Measurements from ENCODE around the gene CATSPERD.

The CATSPERD gene

DNA sequence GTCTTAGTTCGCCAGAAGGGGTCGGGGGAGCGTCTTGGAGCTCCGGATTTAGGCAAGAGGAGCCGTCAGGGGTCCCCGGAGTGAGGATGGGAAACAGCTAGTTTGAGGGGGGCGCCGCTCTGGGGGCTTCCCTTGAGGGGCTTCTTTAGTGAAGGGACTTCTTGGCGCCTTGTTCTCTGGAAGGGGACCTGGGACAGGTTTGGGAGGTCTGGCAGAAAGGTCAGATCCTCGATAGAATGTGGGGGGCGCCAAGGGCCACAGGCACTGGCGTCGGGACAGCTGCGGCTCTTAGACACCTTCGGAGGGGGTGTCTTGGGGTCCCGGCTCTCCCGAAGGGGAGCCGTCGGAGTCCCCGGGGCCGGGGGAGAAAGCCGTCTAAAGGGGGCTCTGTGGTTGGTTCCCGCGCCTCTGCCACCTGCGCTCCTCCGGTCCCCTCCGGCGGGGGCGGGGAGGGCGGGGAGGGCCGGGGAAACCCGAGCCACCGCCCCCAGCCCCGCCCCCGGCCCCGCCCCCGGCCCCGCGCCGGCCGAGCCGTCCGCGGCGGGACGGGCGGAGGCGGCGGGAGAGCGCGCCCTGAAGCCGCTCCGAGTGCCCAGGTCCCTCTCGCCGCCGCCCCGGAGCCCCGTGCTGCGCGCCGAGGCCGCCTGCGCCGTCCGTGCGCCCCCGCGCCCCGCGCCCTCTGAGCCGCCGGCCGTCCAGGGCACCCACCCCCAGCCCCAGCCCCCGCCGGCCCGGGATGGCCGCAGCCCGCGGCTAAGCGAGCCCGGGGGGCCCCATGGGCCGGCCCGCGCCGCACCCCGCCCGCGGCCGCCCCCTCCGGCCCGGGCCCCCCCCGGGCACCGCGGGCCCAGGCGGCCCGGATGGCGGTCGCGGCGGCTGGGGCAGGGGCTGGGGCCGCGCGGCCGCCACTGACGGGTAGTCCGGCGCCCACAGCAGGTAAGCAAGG is 84.4 kb downstream of the CATSPERD start, which contains the start of gene NRTN:
Gene NRTN, plus strand, starts transcription at position 552 of the 946 bp plus-strand sequence. CDS start 19,099 bp downstream, outside the sequence.
- ATAC-seq (no peak), DNase-seq (peak; percentile 47)
- Mint-ChIP-seq H3K27me3 (peaks cover 33% of the 10 kb centered on the region), H3K9me3 (no peaks in the 10 kb centered on the region), H3K4me3 (peak within 1 kb of the TSS; percentile 59), H3K36me3 (ENCODE audit: low read depth) (no peaks in the 10 kb centered on the region), H3K4me1 (peaks cover 22% of the 10 kb centered on the region), H3K27ac (peak within 1 kb of the TSS; percentile 52)

DNA sequence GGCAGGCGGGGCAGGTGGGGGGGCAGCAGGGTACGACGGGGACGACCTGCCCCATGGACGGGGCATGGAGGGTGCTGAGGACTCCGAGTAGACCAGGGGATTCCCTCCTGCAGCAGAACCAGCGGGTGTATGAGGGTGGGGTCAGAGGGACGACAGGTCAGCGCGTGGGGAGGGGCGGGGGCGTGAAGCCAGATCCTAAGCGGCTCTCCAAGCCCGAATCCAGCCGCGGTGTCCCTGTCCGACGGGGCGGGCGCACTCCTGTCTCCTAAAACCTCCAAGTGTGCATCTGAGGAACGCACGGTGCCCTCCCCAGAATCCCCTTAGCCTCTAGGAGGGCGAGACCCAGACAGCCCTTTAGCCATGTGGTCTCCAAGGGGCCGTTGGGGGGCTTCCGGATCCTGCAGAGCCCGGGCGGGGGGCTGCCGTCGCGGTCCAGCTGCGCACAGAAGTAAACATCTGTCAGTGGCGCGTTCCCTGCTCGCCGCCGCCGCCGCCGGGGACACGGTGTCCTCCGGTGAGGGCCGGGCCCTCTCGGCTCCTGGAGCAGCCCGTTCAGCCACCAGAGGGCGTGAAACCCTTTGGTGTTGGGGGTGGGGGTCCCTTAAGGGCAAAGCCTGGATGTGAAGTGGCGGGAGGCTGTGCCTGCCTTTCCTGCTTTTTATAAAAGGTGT is 85.2 kb downstream of the CATSPERD start:
- Mint-ChIP-seq H3K36me3 (ENCODE audit: low read depth) (no peaks in the 10 kb centered on the region), H3K4me3 (peak overlapping the region; percentile 50), H3K4me1 (peaks cover 22% of the 10 kb centered on the region), H3K9me3 (no peaks in the 10 kb centered on the region), H3K27me3 (peaks cover 32% of the 10 kb centered on the region), H3K27ac (no peak overlapping the region)
- ATAC-seq (no peak), DNase-seq (peak; percentile 73)

DNA sequence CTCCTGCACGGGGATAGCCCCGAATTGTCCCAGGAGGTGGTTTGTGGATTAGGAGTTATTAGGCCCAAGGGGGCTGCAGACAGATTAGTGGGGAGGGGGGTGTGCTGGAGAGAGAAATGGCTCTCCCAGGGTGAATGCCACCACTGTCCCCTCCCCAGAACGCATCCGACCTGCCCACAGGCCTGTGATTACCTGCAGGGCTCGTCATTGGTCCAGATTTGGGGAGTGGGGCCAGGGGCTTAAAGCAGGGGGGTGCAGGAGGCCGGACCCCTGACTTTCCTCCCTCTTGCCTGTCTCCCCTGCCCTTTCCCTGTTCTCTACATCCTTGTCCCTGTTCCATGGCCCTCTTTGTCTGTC is 85.7 kb downstream of the CATSPERD start:
- Mint-ChIP-seq H3K9me3 (no peaks in the 10 kb centered on the region), H3K4me1 (peaks cover 22% of the 10 kb centered on the region), H3K36me3 (ENCODE audit: low read depth) (no peaks in the 10 kb centered on the region), H3K4me3 (no peak overlapping the region), H3K27me3 (peaks cover 27% of the 10 kb centered on the region), H3K27ac (no peak overlapping the region)
- no peak for ATAC-seq
- no peak for DNase-seq

DNA sequence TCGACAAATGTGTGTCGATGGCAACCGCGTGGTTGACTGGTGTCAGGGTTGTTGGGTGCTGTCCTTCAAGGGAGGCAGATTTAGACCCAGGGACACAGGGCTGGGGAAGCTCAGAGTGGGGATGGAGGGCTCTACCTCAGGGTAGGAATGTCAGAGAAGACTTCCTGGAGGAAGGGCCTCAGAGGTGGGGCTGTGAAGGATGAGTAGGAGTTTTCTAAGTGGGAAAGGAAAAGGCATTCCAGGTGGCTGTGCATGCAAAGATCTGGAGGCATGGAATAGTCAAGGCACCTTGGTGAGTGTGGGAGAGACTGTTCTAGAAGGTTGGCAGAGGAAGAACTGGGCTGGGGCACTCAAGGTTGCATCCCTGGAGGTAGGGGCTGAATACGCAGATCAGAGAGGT is 86.5 kb downstream of the CATSPERD start:
- peaks cover 20% of the 10 kb centered on the region for H3K4me1 Mint-ChIP-seq
- no peaks in the 10 kb centered on the region for H3K36me3 Mint-ChIP-seq (ENCODE audit: low read depth)
- H3K27ac Mint-ChIP-seq = no peak overlapping the region
- ATAC-seq (no peak), DNase-seq (no peak)
- peaks cover 22% of the 10 kb centered on the region for H3K27me3 Mint-ChIP-seq
- H3K9me3 Mint-ChIP-seq = no peaks in the 10 kb centered on the region
- H3K4me3 Mint-ChIP-seq = no peak overlapping the region

DNA sequence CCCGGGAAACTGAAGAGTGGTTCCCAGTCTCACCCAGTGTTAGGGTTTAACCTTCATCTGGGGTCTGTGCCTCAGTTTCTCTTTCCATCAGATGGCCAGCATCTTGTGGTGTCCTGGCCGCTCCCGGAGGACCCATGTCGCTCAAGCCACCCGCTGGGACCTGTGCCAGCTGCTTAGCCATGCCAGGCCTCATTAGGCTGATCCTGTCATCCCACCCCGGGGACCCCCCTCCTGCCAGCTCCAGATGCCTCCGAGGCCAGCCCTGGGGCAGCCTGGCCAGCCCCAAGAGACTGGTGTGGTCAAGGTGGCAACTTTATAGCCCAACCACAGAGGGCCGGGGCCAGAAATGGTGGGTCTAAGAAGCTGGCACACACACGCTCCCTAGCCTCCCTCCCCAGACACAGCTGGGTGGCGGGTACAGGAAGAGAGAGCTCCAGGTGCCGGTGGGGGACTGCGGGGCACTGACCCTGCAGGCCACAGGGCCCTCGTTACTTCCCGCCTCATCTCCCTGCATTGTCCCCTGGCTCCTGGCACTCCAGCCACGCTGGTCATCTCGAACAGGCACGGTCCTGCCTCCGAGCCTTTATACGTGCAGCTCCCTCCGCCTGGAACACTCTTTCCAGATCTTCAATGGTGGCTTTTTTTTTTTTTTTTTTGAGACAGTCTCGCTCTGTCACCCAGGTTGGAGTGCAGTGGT is 87.8 kb downstream of the CATSPERD start:
- Mint-ChIP-seq H3K4me3 (no peak overlapping the region), H3K9me3 (no peaks in the 10 kb centered on the region), H3K27me3 (peaks cover 15% of the 10 kb centered on the region), H3K36me3 (ENCODE audit: low read depth) (no peaks in the 10 kb centered on the region), H3K27ac (no peak overlapping the region), H3K4me1 (peaks cover 12% of the 10 kb centered on the region)
- DNase-seq (no peak), ATAC-seq (no peak)

DNA sequence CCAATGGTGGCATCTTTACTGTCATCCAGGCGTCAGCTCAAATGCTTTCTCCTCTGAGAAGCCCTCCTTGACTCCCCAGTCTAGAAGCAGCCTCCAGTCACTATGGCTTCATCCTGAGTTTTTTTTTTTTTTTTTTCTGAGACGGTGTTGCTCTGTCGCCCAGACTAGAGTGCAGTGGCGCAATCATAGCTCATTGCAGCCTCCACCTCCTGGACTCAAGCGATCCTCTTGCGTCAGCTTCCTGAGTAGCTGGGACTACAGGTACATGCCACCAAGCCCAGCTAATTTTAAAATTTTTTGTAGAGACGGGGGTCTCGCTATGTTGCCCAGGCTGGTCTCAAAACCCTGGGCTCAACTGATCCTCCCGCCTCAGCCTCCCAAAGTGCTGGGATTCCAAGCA is 88.6 kb downstream of the CATSPERD start:
- ATAC-seq = no peak
- H3K4me1 Mint-ChIP-seq = peaks cover 6% of the 10 kb centered on the region
- H3K27ac Mint-ChIP-seq = no peak overlapping the region
- no peak for DNase-seq
- H3K27me3 Mint-ChIP-seq = peaks cover 13% of the 10 kb centered on the region
- no peaks in the 10 kb centered on the region for H3K36me3 Mint-ChIP-seq (ENCODE audit: low read depth)
- no peaks in the 10 kb centered on the region for H3K9me3 Mint-ChIP-seq
- H3K4me3 Mint-ChIP-seq = no peak overlapping the region

DNA sequence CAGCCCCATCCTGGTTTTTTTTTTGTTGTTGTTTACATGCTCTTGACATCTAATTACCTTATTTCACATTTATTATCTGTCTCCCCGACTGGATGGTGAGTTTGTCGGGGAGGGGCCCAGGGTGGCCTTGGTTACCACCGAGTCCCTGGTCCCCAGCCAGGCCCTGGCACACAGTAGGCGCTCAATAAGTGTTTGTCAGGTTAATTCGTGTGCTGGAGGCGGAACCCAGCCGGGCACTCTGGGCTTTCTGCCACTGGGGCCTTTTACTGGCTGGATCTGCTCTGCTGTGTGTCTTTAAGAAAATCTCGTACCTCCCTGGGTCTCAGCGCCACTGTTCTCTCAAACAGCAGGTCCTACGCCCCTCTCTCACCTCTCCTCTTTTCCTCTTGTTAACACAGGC is 89.0 kb downstream of the CATSPERD start:
- Mint-ChIP-seq H3K27me3 (peaks cover 9% of the 10 kb centered on the region), H3K36me3 (ENCODE audit: low read depth) (no peaks in the 10 kb centered on the region), H3K9me3 (no peaks in the 10 kb centered on the region), H3K4me1 (peaks cover 1% of the 10 kb centered on the region), H3K27ac (no peak overlapping the region), H3K4me3 (no peak overlapping the region)
- no peak for DNase-seq
- no peak for ATAC-seq

DNA sequence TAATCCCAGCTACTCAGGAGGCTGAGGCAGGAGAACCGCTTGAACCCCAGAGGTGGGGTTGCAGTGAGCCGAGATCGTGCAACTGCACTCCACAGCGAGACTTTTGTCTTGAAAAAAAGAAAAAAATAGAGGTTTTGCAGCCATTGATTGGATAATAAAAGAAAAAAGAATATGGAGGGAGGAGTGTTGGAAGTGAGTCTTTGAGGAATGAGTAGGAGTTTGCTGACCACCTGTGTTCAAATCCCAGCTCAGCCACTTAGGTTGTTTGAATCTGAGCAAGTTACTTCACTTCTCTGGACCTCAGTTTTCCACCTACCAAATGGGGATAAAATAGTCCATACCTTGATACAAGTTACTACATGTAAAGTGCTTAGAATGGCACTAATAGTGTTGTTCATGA is 90.7 kb downstream of the CATSPERD start:
- ATAC-seq = no peak

DNA sequence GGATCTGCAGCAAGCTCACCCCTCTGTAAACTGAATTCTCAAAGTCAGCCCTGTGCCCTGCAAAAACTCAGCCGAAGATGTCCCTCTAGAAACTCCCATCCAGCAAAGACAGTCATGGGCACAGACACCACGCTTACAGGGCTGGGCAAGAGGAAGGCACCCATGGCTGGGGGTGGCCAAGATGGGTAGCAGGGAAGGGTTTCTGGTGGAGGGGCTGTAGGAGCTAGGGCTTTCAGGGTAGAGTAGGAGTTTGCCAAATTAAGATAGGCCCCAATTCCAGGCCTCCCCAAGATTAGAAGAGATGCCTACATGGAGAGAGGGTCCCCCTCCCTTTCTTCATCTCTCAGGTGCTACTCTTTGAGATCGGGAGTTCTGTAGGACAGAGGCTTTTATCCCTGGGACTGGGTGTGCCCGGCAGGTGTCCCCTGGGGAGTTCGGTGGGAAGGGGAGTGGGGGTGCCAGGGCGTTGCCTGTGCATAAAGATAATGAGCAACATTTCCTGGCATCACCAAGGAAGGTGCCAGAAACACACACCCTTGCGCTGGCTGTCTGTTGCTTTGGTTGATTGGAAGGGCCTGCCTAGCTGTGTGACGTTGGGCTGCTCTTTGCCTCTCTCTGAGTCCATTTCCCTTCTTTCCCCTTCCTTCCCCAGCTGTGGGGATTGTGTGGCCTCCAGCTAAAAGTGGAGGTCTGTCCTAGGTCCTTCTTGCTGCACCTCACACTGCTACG is 93.8 kb downstream of the CATSPERD start:
- no peak for DNase-seq
- ATAC-seq = no peak
- H3K4me1 Mint-ChIP-seq = no peaks in the 10 kb centered on the region
- H3K9me3 Mint-ChIP-seq = no peaks in the 10 kb centered on the region
- H3K36me3 Mint-ChIP-seq (ENCODE audit: low read depth) = no peaks in the 10 kb centered on the region
- H3K4me3 Mint-ChIP-seq = no peak overlapping the region
- peaks cover 6% of the 10 kb centered on the region for H3K27me3 Mint-ChIP-seq
- no peak overlapping the region for H3K27ac Mint-ChIP-seq

More for the DNA sequence above, 90.7 kb downstream of the CATSPERD start:
- Mint-ChIP-seq H3K4me1 (no peaks in the 10 kb centered on the region), H3K9me3 (no peaks in the 10 kb centered on the region), H3K27me3 (peaks cover 8% of the 10 kb centered on the region), H3K4me3 (no peak overlapping the region), H3K36me3 (ENCODE audit: low read depth) (no peaks in the 10 kb centered on the region), H3K27ac (no peak overlapping the region)
- DNase-seq = no peak

DNA sequence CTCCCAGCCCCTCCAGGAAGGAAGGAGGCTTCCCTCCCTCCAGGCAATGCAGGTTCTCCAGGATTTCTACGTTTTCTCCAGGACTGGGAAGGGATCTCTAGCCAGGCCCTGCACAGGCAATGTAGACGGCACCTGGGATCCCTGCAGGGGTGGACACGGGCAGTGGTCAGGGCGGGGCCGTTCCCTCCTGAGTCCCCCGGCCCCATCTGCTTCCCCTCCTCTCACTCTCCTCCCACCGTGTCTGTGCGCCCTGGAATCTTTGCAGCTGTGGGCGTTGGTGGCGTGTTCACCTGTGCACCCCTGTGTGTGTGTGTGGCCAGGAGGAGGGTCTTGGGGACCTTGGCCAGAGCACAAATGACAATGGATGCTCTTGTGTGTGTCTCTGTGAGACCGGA is 94.4 kb downstream of the CATSPERD start:
- no peak overlapping the region for H3K27ac Mint-ChIP-seq
- no peaks in the 10 kb centered on the region for H3K36me3 Mint-ChIP-seq (ENCODE audit: low read depth)
- no peaks in the 10 kb centered on the region for H3K4me1 Mint-ChIP-seq
- DNase-seq = no peak
- no peaks in the 10 kb centered on the region for H3K9me3 Mint-ChIP-seq
- peaks cover 9% of the 10 kb centered on the region for H3K27me3 Mint-ChIP-seq
- H3K4me3 Mint-ChIP-seq = no peak overlapping the region
- ATAC-seq = no peak

DNA sequence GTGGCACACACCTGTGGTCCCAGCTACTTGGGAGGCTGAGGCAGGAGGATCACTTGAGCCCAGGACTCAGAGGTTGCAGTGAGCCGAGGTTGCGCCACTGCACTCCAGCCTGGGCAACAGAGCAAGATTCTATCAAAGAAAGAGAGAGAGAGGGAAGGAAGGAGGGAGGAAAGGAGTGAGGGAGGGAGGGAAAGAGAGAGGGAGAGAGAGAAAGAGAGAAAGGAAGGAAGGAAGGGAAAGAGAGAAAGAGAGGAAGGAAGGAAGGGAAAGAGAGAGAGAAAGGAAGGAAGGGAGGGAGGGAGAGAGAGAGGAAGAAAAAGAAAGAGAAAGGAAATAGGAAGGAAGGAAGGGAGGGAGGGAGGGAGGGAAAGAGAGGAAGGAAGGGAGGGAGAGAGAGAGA is 96.8 kb downstream of the CATSPERD start:
- no peak overlapping the region for H3K27ac Mint-ChIP-seq
- no peaks in the 10 kb centered on the region for H3K9me3 Mint-ChIP-seq

DNA sequence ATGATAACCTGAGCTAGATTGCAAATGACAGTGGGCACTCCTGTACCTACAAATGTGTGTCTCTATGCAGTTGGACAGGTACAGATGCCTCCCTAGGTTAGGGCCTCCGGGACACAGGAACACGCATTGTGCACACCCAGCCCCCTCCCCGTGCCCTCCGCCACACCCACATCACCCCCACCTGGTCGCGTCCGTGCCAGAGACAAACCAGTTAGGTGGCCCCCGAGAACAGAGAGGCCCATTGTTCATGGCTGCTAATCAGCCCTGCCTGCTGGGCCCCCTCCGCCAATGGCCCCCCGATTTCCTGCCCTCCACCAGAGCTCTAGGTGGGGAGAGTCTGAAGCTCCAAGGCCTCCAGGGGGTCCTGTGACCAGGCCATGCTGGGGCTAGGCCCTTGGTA is 98.2 kb downstream of the CATSPERD start:
- Mint-ChIP-seq H3K4me1 (no peaks in the 10 kb centered on the region), H3K36me3 (ENCODE audit: low read depth) (no peaks in the 10 kb centered on the region), H3K27ac (no peak overlapping the region), H3K4me3 (no peak overlapping the region), H3K27me3 (peaks cover 9% of the 10 kb centered on the region), H3K9me3 (no peaks in the 10 kb centered on the region)
- ATAC-seq = no peak
- no peak for DNase-seq

More for the DNA sequence above, 96.8 kb downstream of the CATSPERD start:
- H3K4me3 Mint-ChIP-seq = no peak overlapping the region
- no peaks in the 10 kb centered on the region for H3K36me3 Mint-ChIP-seq (ENCODE audit: low read depth)
- H3K27me3 Mint-ChIP-seq = peaks cover 9% of the 10 kb centered on the region
- no peak for DNase-seq
- no peak for ATAC-seq
- no peaks in the 10 kb centered on the region for H3K4me1 Mint-ChIP-seq

DNA sequence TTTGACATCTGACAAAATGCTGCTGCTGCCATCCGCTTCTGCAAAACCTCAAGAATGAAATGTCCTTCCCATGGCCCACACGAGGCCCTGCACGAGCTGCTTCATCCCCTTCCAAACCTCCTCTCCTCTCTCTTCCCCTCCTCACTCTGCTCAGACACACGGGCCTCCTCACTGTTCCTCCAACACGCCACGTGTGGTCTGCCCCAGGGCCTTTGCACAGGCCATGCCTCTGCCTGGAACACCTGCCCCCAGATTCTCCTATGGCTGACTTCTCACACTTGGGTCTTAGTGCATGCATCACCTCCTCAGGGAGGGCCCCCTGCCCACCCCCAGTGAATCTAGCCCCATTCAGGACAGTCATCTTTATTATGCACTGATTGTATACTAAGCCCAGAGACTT is 100.3 kb downstream of the CATSPERD start:
- Mint-ChIP-seq H3K4me1 (no peaks in the 10 kb centered on the region), H3K36me3 (ENCODE audit: low read depth) (no peaks in the 10 kb centered on the region), H3K9me3 (no peaks in the 10 kb centered on the region), H3K27me3 (peaks cover 9% of the 10 kb centered on the region), H3K27ac (no peak overlapping the region), H3K4me3 (no peak overlapping the region)
- DNase-seq (no peak), ATAC-seq (no peak)

DNA sequence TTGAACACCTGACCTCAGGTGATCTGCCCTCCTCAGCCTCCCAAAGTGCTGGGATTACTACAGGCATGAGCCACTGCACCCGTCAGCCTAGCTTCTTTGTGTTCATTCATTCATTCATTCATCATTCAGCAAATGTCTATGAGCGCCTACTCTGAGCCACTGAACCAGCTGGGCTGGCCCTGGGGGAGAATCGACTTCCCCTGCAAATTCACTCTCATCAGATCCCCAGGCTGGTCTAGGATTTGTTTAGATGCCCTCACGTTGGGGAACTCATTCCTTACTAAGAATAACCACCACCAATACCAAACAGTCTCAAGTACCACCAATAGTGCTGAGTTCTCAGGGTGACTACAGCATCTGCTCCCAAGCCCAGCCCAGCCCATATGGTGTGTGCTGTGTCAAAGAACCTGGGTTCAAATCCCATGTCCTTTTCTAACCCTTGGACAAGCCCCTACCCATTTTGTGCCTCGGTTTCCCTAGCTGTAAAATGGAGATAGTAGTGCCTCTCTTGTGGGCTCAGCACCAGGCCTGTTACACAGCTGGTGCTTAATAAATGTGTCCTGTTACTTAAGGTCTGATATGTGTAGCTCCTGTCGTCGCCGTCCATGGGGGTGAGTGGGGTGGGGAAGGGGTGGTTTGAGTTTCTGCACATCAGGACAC is 101.2 kb downstream of the CATSPERD start:
- peaks cover 6% of the 10 kb centered on the region for H3K27me3 Mint-ChIP-seq
- H3K36me3 Mint-ChIP-seq (ENCODE audit: low read depth) = no peaks in the 10 kb centered on the region
- DNase-seq = no peak
- H3K4me3 Mint-ChIP-seq = no peak overlapping the region
- peaks cover 3% of the 10 kb centered on the region for H3K4me1 Mint-ChIP-seq
- no peaks in the 10 kb centered on the region for H3K9me3 Mint-ChIP-seq
- no peak for ATAC-seq
- H3K27ac Mint-ChIP-seq = no peak overlapping the region
